Fibroblast of villous mesenchyme (primary cell): ENCODE measurements around the gene USP3. TPM values are rescaled to one million over a fixed set of nuclear protein-coding genes. Genes with fewer than 3 reads are reported as not detected.

ENCODE experiments used
- DNase-seq: peaks from one replicate; pipeline ENCODE4 v3.0.0-alpha.2; 2010; ENCODE audit warnings: low read depth
- H3K4me3 ChIP-seq: 2 replicates; pipeline ENCODE4 v1.5.1; 2011; ENCODE audit warnings: low read depth, mild to moderate bottlenecking, low read length
- CTCF ChIP-seq: IDR thresholded peaks from 2 replicates; pipeline ENCODE4 v1.5.1; 2012; ENCODE audit warnings: low read depth, mild to moderate bottlenecking, low read length; ENCODE audit not compliant: insufficient read depth
- total RNA-seq: library from RNA; depleted of rRNA; stranded (reverse); fragments of >200 nt; gene quantifications from 2 replicates; pipeline ENCODE4 v1.2.3, GENCODE V29; 2012

Gene USP3
- total RNA-seq = 29.3 and 34.1 TPM in 2 replicates

- TF ChIP-seq CTCF = no peak
- peak within 1 kb of the TSS; percentile 89 for H3K4me3 ChIP-seq
- DNase-seq = peak; percentile 98
Observed at GRCh38 chr15:63504247-63504978, at the start of gene USP3. Gene USP3 (plus strand): TSS chr15:63504593. CDS start chr15:63504740, 147 bp downstream.

GRCh38 chr15:63456258-63456657 lies 48.1 kb upstream of the USP3 start:
- H3K4me3 ChIP-seq = no peak overlapping the region
- DNase-seq = no peak
- TF ChIP-seq CTCF = no peak

- no peak for DNase-seq
- TF ChIP-seq CTCF = no peak
Observed at GRCh38 chr15:63457379-63457778, 47.0 kb upstream of the USP3 start.

GRCh38 chr15:63458026-63458425 lies 46.4 kb upstream of the USP3 start:
- DNase-seq = no peak
- no peak for TF ChIP-seq CTCF
- H3K4me3 ChIP-seq = no peak overlapping the region

More at GRCh38 chr15:63457379-63457778, 47.0 kb upstream of the USP3 start:
- no peak overlapping the region for H3K4me3 ChIP-seq

- no peak for DNase-seq
- no peak overlapping the region for H3K4me3 ChIP-seq
- no peak for TF ChIP-seq CTCF
Observed at GRCh38 chr15:63458794-63459395, 45.5 kb upstream of the USP3 start.

- H3K4me3 ChIP-seq = no peak overlapping the region
- DNase-seq = no peak
- no peak for TF ChIP-seq CTCF
Observed at GRCh38 chr15:63460210-63461155, 43.9 kb upstream of the USP3 start.
